Measurements from ENCODE around the gene POLR2E.
A peak's percentile ranks its signal among the peaks of the same experiment; 100 is the strongest.

Gene POLR2E

DNA sequence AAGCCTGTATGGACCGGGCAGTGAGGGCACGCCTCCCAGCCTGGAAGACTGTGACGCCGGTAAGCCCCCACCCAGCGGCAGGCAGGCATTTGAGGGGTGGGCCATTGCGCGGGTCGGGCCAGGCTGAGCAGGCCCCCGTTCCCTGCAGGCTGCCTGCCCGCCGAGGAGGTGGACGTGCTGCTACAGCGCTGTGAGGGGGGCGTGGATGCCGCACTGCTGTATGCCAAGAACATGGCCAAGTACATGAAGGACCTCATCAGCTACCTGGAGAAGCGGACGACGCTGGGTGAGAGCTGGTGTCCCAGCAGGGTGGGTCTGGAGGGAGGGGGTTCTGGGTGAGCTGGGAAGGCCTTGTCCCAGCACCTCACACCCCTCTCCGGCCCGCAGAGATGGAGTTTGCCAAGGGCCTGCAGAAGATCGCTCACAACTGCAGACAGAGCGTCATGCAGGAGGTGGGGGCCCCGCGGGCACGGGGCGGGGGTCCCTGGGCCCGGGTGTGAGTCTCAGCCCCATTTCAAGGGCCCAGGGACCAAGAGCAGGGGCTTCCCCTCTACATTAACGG, 21.1 kb downstream of the POLR2E start:
- no peaks in the 10 kb centered on the region for H3K27me3 ChIP-seq (ENCODE audit: control insufficient read depth, insufficient read depth, low read length)
- no peaks in the 10 kb centered on the region for H3K4me1 ChIP-seq
- no peak overlapping the region for H3K27ac ChIP-seq
- H3K4me3 ChIP-seq (ENCODE audit: low read depth, low read length): no peak overlapping the region
- no peak overlapping the region for H3K9ac ChIP-seq
- TF ChIP-seq CTCF (IDR thresholded peaks at IDR 0.05): no peak
- H2AFZ ChIP-seq: no peak overlapping the region
- no peaks in the 10 kb centered on the region for H3K9me3 ChIP-seq (ENCODE audit: control insufficient read depth, low read length)
- no peaks in the 10 kb centered on the region for H3K79me2 ChIP-seq
- H3K4me2 ChIP-seq (ENCODE audit: low read length): no peak overlapping the region
- H3K36me3 ChIP-seq (ENCODE audit: control insufficient read depth, insufficient read depth, low read length): no peaks in the 10 kb centered on the region

DNA sequence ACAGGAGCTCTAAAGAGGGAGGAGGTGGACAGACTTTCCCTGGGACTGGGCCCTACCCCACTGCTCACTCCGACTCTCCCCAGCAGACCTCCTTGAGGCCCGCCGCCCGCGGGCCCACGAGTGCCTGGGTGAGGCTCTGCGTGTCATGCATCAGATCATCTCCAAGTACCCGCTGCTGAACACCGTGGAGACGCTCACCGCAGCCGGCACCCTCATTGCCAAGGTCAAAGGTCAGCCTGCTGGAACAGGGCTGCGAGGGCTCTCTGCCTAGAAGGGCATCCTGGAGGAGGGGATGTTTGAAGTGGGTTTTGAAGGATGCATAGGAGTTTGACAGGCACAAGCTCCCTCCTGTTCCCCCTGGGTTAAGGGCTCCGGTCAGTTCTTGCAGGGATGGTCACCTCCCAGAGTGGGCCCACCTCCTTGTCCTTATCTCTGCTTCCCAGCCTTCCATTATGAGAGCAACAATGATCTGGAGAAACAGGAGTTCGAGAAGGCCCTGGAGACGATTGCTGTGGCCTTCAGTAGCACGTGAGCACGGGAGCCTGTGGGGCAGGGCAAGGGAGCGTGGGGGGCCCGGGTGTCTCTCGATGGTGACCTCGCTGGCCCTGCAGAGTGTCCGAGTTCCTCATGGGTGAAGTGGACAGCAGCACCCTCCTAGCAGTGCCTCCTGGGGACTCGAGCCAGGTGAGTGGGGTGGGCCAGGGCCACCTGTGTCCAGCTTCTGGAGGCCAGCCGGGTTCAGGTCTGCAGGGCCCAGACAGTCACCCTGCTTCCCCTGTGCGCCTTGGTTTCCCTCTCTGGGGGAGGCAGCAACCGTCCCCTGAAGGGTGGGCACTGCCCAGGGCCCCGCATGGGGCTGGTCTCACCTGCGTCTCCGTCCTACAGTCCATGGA, 21.9 kb downstream of the POLR2E start:
- no peak overlapping the region for H3K9ac ChIP-seq
- no peaks in the 10 kb centered on the region for H3K79me2 ChIP-seq
- no peak overlapping the region for H3K27ac ChIP-seq
- no peak for TF ChIP-seq CTCF (IDR thresholded peaks at IDR 0.05)
- H3K27me3 ChIP-seq (ENCODE audit: control insufficient read depth, insufficient read depth, low read length): no peaks in the 10 kb centered on the region
- no peak overlapping the region for H3K4me3 ChIP-seq (ENCODE audit: low read depth, low read length)
- no peak overlapping the region for H2AFZ ChIP-seq
- H3K4me1 ChIP-seq: no peaks in the 10 kb centered on the region
- H3K36me3 ChIP-seq (ENCODE audit: control insufficient read depth, insufficient read depth, low read length): no peaks in the 10 kb centered on the region
- H3K9me3 ChIP-seq (ENCODE audit: control insufficient read depth, low read length): no peaks in the 10 kb centered on the region
- no peak overlapping the region for H3K4me2 ChIP-seq (ENCODE audit: low read length)

DNA sequence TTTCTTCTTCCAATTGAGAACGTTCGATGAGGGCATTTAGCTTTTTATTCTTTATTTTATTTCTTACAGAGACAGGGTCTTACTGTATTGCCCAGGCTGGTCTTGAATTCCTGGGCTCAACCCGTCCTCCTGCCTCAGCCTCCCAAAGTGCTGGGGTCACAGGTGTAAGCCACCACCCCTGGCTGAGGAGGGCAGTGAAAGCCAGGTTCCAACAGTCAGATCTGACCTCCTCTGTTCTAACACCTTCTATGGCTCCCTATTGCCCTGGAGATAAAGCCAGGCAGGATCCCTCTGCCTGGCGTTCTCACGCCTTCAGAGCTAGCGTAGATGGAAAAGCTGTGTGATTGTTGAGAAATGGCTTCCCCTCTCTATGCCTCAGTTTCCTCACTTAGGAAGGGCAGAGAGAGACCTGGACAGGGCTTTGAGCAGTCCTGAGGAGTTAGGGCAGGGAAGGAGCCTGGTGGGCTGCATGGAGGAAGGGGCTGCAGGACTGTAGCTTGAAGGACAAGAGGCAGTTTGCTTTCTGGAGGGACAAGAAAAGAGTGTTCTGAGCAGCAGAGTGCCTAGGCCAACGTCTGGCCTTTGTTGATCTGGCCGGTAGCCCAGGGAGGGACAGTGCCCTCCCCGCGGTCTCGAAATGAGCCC, 22.7 kb downstream of the POLR2E start:
- Histone ChIP-seq H3K36me3 (ENCODE audit: control insufficient read depth, insufficient read depth, low read length) (no peaks in the 10 kb centered on the region), H3K79me2 (no peaks in the 10 kb centered on the region), H3K9me3 (ENCODE audit: control insufficient read depth, low read length) (no peaks in the 10 kb centered on the region), H3K27me3 (ENCODE audit: control insufficient read depth, insufficient read depth, low read length) (peaks cover 2% of the 10 kb centered on the region), H3K4me3 (ENCODE audit: low read depth, low read length) (no peak overlapping the region), H3K9ac (no peak overlapping the region), H3K4me2 (ENCODE audit: low read length) (no peak overlapping the region), H3K27ac (no peak overlapping the region), H3K4me1 (no peaks in the 10 kb centered on the region), H2AFZ (no peak overlapping the region)
- no peak for TF ChIP-seq CTCF (IDR thresholded peaks at IDR 0.05)

GRCh38 chr19:1070931-1071791, 24.0 kb downstream of the POLR2E start:
- Histone ChIP-seq H3K27ac (no peak overlapping the region), H3K4me3 (ENCODE audit: low read depth, low read length) (no peak overlapping the region), H3K27me3 (ENCODE audit: control insufficient read depth, insufficient read depth, low read length) (peaks cover 7% of the 10 kb centered on the region), H3K4me2 (ENCODE audit: low read length) (peak overlapping the region; percentile 13), H3K4me1 (no peaks in the 10 kb centered on the region), H3K9me3 (ENCODE audit: control insufficient read depth, low read length) (no peaks in the 10 kb centered on the region), H3K9ac (no peak overlapping the region), H2AFZ (no peak overlapping the region), H3K79me2 (no peaks in the 10 kb centered on the region), H3K36me3 (ENCODE audit: control insufficient read depth, insufficient read depth, low read length) (no peaks in the 10 kb centered on the region)
- TF ChIP-seq CTCF (IDR thresholded peaks at IDR 0.05): no peak

All from parathyroid adenoma (tissue), 2 donors.